SW480 (cell line): ENCODE data around the gene MRPL36.

Experiments used
- DNase-seq: peaks from one replicate; pipeline ENCODE4 v3.0.0-alpha.2; 2016; ENCODE audit warnings: low spot score

The MRPL36 gene

GRCh38 chr5:1764606-1764960 lies 35.1 kb downstream of the MRPL36 start:
- no peak for DNase-seq

DNA sequence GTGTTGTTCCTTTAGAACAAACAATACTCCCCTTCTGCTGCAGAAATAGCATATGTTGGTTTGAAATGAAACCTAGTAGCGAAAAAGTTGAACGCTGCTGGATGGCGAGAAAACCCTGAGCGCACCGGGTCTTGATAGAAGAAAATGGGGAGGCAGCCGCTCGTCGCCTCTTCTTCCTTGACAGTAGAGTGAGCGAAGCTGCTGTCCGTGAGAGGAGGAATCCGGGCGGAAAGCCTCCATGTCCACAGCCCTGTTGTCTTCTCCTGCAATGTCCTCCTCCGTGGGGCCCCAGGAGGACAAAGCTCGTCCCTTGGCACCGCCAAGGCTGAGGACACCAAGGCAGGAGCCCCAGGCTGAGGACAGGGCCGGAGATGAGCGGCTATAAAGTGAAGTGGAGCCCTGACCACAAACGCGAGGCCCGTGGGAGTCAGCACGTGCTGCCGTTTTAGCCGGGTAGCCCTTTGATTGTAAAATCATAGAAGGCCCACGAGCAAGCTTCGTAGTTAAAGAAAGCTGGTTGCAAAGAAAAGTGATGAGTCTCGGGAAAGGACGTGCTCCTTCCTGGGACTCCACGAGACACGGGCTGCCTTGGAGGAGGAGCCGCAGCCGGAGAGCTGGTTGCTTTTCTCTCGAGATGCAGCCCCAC lies 35.6 kb downstream of the MRPL36 start:
- no peak for DNase-seq

GRCh38 chr5:1763548-1763911 lies 36.1 kb downstream of the MRPL36 start:
- DNase-seq, result peak; percentile 66

GRCh38 chr5:1762883-1763547 lies 36.6 kb downstream of the MRPL36 start:
- no peak for DNase-seq

DNA sequence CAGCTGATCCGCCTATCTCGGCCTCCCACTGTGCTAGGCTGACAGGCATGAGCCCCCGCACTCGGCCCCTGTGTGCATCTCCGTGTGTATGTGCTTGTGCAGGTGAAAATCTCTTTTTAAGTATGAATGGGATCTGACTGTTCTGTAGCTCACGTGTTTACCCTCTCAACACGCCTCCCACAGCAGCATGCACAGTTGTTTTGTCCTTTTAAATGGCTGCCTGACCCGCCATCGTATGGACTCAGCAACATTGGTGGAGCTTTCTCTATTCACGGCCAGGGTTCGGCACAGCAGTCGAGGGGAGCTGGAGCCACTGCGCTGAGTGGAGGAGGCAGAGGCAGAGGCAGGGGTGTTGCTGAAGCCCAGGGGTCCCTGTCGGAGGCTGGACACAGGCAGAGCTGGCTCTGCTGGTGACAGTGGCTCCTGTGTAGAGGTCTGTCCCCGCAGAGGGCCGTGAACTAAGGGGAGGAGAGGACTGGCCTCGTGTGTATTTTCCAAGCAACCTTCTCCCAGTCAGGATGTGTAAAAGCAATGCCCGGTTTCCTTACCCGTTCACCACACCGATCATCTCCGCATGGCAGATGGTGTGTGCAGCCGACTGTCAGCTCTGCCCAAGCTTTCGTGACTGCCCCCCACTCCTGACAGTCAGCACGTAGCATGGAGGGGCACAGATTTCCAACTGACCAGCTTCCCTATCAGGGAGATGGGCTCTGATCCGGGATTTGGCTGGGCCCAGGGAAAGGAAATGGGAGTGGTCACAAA lies 37.3 kb downstream of the MRPL36 start:
- DNase-seq, result no peak

- DNase-seq, result no peak
Observed at GRCh38 chr5:1761453-1761755, 38.2 kb downstream of the MRPL36 start.

GRCh38 chr5:1760656-1761452 lies 38.8 kb downstream of the MRPL36 start:
- DNase-seq, result no peak

DNA sequence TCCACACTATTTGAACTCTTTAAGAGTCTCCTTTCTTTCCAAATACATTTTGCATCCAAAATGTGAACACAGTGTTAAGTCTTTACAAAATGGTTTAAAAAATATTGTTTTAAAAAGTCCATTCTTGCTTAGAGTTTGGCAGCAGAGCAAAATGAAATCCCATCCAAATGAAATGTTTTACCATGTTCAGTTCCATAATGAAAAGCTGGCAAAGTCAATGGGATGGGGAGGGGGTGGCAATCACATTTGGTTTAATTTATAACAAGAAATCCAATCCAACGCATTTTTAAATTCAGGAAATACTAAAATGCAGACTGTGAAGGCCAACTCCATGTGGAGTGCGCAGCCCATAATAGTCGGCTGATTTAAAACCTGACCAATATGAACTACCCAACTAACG lies 39.4 kb downstream of the MRPL36 start:
- DNase-seq, result no peak

- DNase-seq, result no peak
Observed at GRCh38 chr5:1759378-1759970, 40.2 kb downstream of the MRPL36 start.

DNA sequence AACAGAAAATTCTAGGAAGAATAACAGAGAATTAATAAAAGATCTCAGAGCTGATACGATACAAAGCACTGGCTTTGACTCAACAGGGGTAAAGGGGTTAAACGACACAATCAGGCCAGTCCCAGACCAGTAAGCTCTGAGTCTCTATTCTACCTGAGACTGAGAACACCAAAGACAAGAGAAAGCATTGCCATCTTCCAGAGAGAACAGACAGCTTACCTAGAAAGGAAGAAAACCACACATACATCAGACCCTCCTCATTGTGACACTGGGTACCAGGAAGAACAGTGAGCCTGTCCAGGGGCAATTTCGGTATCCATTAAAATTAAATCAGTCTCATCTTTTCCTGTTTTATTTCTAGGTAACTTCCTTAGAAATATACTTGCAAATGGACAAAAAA lies 41.1 kb downstream of the MRPL36 start:
- DNase-seq, result no peak

GRCh38 chr5:1757511-1757910 lies 42.1 kb downstream of the MRPL36 start:
- no peak for DNase-seq

GRCh38 chr5:1756481-1756880 lies 43.2 kb downstream of the MRPL36 start:
- DNase-seq, result no peak

- no peak for DNase-seq
Observed at GRCh38 chr5:1755321-1755949, 44.2 kb downstream of the MRPL36 start.

DNA sequence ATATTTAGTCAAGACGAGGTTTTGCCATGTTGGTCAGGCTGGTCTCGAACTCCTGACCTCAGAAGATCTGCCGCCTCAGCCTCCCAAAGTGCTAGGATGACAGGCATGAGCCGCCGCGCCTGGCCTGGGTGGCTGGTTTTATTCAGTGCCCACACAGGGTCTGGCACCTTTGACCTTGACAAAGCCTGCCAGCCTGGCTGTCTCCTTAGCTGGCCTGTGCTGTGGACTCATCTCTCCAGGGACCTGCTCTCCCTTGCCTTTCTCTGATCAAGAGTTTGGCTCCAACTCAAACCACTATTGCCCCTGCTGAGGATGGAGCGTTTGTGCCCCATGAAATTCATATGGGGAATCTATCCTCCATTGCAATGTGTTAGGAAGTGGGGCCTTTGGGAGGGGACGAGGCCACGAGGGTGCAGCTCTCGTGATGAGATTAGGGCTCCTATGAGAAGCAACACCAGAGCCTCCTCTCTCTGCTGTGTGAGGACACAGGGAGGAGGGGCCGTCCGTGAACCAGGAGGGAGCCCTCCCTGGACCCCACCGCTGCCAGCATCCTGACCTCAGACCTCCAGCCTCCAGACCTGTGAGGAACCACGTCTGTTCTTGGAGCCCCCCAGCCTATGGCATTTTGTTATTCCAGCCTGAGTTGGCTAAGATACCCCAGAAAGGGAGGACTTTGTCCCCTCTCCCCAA lies 45.0 kb downstream of the MRPL36 start:
- no peak for DNase-seq

DNA sequence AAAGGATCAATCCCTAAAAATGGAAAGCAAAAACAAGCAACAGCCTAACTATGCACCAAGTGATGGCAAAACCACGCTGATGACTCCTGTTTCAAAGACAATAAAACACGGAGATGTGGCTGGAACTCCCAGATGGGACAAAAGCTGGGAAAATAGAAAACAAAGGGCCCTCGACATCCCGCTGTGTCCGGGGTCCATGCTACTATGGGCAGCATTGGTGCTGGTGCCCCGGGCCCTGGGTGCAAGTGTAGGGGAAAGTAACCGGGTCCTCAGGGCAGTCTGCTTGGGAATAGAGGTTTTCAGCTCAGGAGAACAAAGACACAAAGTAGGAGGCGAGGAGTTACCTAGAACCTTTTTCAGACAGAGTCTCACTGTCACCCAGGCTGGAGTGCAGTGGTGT lies 46.1 kb downstream of the MRPL36 start:
- no peak for DNase-seq

DNA sequence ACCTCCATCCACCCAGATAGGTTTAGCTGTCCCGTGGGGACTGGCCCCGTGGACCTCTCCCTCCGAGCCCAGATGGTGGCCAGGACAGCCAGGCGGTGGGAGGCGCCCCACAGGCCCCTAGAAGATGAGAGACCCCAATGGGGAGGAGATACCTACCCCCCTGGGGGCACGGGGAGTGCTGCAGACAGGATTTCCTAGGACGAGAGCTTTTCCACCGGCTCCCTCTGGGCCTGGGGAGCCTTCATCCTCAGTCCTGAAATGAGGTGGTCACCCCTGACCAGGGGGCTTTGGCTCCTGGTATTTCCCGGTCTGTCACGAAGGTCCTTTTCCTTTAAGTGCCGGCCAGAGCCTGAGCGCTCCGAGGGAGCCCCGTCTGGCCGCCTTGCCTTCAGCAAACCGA lies 46.8 kb downstream of the MRPL36 start:
- no peak for DNase-seq

GRCh38 chr5:1751864-1752822 lies 47.5 kb downstream of the MRPL36 start:
- no peak for DNase-seq

DNA sequence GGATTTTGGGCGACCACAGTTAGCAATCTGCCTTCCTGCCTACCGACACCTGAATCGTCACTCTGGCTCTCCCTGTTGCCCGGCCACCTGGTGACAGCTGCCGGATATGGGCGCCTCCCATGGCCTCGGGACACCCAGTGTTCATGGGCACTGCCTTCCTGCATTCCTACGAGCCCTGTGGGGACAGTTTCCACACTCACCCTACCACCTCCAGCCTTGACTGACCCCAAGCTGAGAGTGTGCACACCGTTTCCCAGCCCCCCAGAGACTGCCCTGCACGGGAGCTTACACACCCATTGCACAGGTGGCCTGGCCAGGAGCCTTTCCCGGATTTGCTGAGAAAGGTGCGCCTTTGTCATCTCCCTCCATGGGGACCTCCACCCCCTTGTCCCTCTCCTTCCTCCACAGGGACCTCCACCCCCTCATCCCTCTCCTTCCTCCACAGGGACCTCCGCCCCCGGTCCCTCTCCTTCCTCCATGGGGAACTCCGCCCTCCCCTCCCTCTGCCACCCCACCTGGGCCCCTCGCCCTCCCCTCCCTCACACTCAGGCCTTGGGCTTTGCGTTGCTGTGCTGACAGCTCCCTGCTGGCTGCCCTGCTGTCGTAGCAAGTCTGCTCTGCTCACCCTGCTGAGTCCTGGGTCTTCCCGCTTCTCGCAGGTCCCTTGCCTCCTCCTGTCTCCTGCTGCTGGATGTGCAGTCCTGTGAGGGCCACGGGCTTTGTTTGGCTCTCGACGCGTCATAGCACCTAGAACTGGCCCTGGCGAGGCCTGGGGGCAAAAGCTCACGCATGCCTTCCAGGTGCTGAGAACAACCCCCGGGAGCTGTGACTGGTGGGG lies 48.4 kb downstream of the MRPL36 start:
- DNase-seq, result peak; percentile 58

GRCh38 chr5:1750469-1750868 lies 49.2 kb downstream of the MRPL36 start:
- DNase-seq, result no peak
